ENCODE results near the gene RANBP17.
A peak's percentile ranks its signal among the peaks of the same experiment; 100 is the strongest.
"Not testable (repeated sequence)": the region's sequence is repeated elsewhere in the genome, so short reads cannot be mapped to it uniquely, and the experiment has no call there.

Gene RANBP17

GRCh38 chr5:170861917-170862766 is at the start of gene RANBP17:
TSS of gene RANBP17 (plus strand) at chr5:170862018.
- no peak for DNase-seq (ENCODE audit: low read depth)

- DNase-seq (ENCODE audit: low read depth): no peak
Measured at GRCh38 chr5:170813231-170813630, 48.6 kb upstream of the RANBP17 start.

- DNase-seq (ENCODE audit: low read depth): no peak
Measured at GRCh38 chr5:170817195-170817594, 44.6 kb upstream of the RANBP17 start.

- peak; percentile 45 for DNase-seq (ENCODE audit: low read depth)
Measured at GRCh38 chr5:170818232-170818631, 43.6 kb upstream of the RANBP17 start.

GRCh38 chr5:170819824-170820223 is 42.0 kb upstream of the RANBP17 start:
- DNase-seq (ENCODE audit: low read depth): no peak

- DNase-seq (ENCODE audit: low read depth): no peak
Measured at GRCh38 chr5:170821257-170821800, 40.5 kb upstream of the RANBP17 start.

GRCh38 chr5:170826117-170826516 is 35.7 kb upstream of the RANBP17 start:
- DNase-seq (ENCODE audit: low read depth): no peak

- DNase-seq (ENCODE audit: low read depth): no peak
Measured at GRCh38 chr5:170832241-170832640, 29.6 kb upstream of the RANBP17 start.

- DNase-seq (ENCODE audit: low read depth): not testable (repeated sequence)
Measured at GRCh38 chr5:170833981-170834380, 27.8 kb upstream of the RANBP17 start.

- no peak for DNase-seq (ENCODE audit: low read depth)
Measured at GRCh38 chr5:170836226-170836625, 25.6 kb upstream of the RANBP17 start.

- DNase-seq (ENCODE audit: low read depth): no peak
Measured at GRCh38 chr5:170843870-170844269, 17.9 kb upstream of the RANBP17 start.

- no peak for DNase-seq (ENCODE audit: low read depth)
Measured at GRCh38 chr5:170844651-170845050, 17.2 kb upstream of the RANBP17 start.

- no peak for DNase-seq (ENCODE audit: low read depth)
Measured at GRCh38 chr5:170846416-170846815, 15.4 kb upstream of the RANBP17 start.

GRCh38 chr5:170846846-170847245 is 15.0 kb upstream of the RANBP17 start:
- no peak for DNase-seq (ENCODE audit: low read depth)

- DNase-seq (ENCODE audit: low read depth): no peak
Measured at GRCh38 chr5:170848033-170848432, 13.8 kb upstream of the RANBP17 start.

- DNase-seq (ENCODE audit: low read depth): no peak
Measured at GRCh38 chr5:170849374-170849773, 12.4 kb upstream of the RANBP17 start.

- DNase-seq (ENCODE audit: low read depth): no peak
Measured at GRCh38 chr5:170854566-170854965, 7.3 kb upstream of the RANBP17 start.

GRCh38 chr5:170857066-170857465 is 4.8 kb upstream of the RANBP17 start:
- DNase-seq (ENCODE audit: low read depth): no peak

- DNase-seq (ENCODE audit: low read depth): no peak
Measured at GRCh38 chr5:170860415-170860814, 1.4 kb upstream of the RANBP17 start.

- DNase-seq (ENCODE audit: low read depth): no peak
Measured at GRCh38 chr5:170860818-170861666, 776 bp upstream of the RANBP17 start.

- DNase-seq (ENCODE audit: low read depth): no peak
Measured at GRCh38 chr5:170861667-170861916, 226 bp upstream of the RANBP17 start.

- peak; percentile 84 for DNase-seq (ENCODE audit: low read depth)
Measured at GRCh38 chr5:170863646-170864045, 1.8 kb downstream of the RANBP17 start.

- DNase-seq (ENCODE audit: low read depth): no peak
Measured at GRCh38 chr5:170865622-170866021, 3.8 kb downstream of the RANBP17 start.
